Vagina (tissue), 2 donors: ENCODE results near the gene SLC6A13. TPM values are rescaled to one million over a fixed set of nuclear protein-coding genes. Genes with fewer than 3 reads are reported as not detected.
"Not testable (repeated sequence)": the region's sequence is repeated elsewhere in the genome, so short reads cannot be mapped to it uniquely, and the experiment has no call there.

Experiments used
- DNase-seq, 2 donors: peaks; one replicate each; pipeline ENCODE4 v3.0.0-alpha.2; 2017; ENCODE audit errors: extremely low spot score in 2 of 2
- H3K27ac ChIP-seq: fragments of 200-600 bp; sonication (generic); one replicate; pipeline ENCODE4 v1.5.1; 2019
- H3K27me3 ChIP-seq: fragments of 200-600 bp; sonication (generic); one replicate; pipeline ENCODE4 v1.5.1; 2019
- H3K36me3 ChIP-seq, 2 donors: fragments of 200-600 bp; sonication (generic); one replicate each; pipeline ENCODE4 v1.5.1; 2017 to 2019
- H3K4me1 ChIP-seq: fragments of 200-600 bp; sonication (generic); one replicate; pipeline ENCODE4 v1.5.1; 2019
- H3K4me3 ChIP-seq, 2 donors: fragments of 200-600 bp; sonication (generic); 1 replicate in 1 of 2; 2 replicates in 1 of 2; pipeline ENCODE4 v1.5.1; 2016 to 2019
- H3K9me3 ChIP-seq: fragments of 200-600 bp; sonication (generic); one replicate; pipeline ENCODE4 v1.5.1; 2019
- POLR2A ChIP-seq, 2 donors: fragments of 450-650 bp; IDR thresholded peaks; one replicate each; pipeline ENCODE4 v1.6.1; 2017; ENCODE audit warnings: antibody characterized with exemption in 2 of 2, mild to moderate bottlenecking in 2 of 2, moderate library complexity in 2 of 2
- POLR2AphosphoS5 ChIP-seq, 2 donors: sonication (generic); formaldehyde crosslinking; IDR thresholded peaks; one replicate each; pipeline ENCODE4 v1.9.0; 2017; ENCODE audit warnings: antibody characterized with exemption in 2 of 2, mild to moderate bottlenecking in 2 of 2, low read depth in 1 of 2; ENCODE audit not compliant: insufficient read depth in 1 of 2
- intact Hi-C: fragments of 100-400 bp; cut with DNase I; formaldehyde crosslinking; loops from one replicate; pipeline ENCODE4 v1.15.1; 2023
- total RNA-seq: library from RNA; depleted of rRNA; stranded (reverse); fragments of >200 nt; gene quantifications from one replicate; pipeline ENCODE4 v1.2.3, GENCODE V29; 2016
- TF ChIP-seq, protein P1 (sequence below), 3 experiments: fragments of 450-650 bp in 2 of 3; fragments of 200-600 bp in 1 of 3; sonication (generic) in 1 of 3; IDR thresholded peaks; one replicate each; pipeline ENCODE4 v1.5.1; 2017 to 2019; ENCODE audit warnings: antibody characterized with exemption in 3 of 3, mild to moderate bottlenecking in 2 of 3, moderate library complexity in 2 of 3

SLC6A13 gene
- total RNA-seq, 1 donor from 2014 or later: not detected

DNA sequence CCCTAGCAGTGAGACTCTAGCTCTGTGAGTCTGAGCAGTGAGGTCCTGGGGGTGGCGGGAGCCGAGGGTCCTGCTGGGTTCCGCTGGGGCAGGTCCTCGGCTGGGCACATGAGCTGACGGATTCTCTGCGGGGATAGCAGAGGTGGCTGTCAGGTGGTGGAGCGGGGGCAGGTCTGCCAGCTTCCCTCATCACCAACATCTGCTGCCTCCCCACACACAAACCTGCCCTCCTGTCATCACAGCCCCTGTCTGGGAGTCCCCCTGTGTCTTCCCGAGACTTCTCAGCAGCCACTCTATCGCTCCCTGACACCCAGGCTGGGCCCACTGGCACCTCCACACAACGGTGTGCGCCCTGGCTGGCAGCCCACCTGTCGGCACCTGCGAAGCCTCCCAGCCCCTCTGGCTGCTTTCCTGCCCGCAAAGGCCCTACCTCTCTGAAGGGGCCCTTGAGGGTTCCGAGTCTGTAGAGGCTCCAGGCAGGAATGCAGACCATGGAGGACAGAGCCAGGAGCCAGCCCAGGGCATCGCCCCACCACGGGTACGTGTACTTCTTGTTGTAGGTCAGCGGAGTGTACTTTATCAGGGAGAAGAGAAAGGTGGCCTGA lies 41.6 kb downstream of the SLC6A13 start:
- no peak for DNase-seq
- no peaks in the 10 kb centered on the region for H3K36me3 ChIP-seq
- no peak overlapping the region for H3K4me3 ChIP-seq
- H3K9me3 ChIP-seq: no peaks in the 10 kb centered on the region
- no peak overlapping the region for H3K27ac ChIP-seq
- H3K4me1 ChIP-seq: no peaks in the 10 kb centered on the region
- TF ChIP-seq POLR2AphosphoS5 (IDR thresholded peaks at IDR 0.05; ENCODE audit: insufficient read depth in 1 of 2, low read depth in 1 of 2) (no peak), POLR2A (IDR thresholded peaks at IDR 0.05) (no peak)
- TF ChIP-seq, protein P1, sequence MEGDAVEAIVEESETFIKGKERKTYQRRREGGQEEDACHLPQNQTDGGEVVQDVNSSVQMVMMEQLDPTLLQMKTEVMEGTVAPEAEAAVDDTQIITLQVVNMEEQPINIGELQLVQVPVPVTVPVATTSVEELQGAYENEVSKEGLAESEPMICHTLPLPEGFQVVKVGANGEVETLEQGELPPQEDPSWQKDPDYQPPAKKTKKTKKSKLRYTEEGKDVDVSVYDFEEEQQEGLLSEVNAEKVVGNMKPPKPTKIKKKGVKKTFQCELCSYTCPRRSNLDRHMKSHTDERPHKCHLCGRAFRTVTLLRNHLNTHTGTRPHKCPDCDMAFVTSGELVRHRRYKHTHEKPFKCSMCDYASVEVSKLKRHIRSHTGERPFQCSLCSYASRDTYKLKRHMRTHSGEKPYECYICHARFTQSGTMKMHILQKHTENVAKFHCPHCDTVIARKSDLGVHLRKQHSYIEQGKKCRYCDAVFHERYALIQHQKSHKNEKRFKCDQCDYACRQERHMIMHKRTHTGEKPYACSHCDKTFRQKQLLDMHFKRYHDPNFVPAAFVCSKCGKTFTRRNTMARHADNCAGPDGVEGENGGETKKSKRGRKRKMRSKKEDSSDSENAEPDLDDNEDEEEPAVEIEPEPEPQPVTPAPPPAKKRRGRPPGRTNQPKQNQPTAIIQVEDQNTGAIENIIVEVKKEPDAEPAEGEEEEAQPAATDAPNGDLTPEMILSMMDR (IDR thresholded peaks at IDR 0.05): no peak
- H3K27me3 ChIP-seq: no peaks in the 10 kb centered on the region
- intact Hi-C loops: no loop called here

DNA sequence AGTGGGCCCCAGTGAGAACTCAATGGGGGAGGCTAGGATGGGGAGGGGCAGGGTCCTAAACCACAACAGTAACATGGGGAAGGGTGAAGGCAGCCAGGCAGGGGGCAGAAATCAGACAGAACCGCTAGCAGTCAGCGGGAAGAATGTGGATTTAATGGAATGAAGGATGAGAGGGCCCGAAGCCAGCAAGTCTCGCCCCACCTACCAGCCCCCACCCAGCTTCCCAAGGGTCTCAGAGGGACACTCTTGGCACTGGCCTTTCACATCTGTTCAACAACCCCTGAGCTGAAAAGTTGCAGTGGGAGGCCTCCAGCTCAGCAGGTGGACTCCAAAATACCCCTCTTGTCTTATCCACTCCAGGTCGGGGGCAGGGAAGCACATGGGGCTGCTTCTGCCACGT lies 42.1 kb downstream of the SLC6A13 start:
- Histone ChIP-seq H3K4me1 (no peaks in the 10 kb centered on the region), H3K27ac (no peak overlapping the region), H3K36me3 (no peaks in the 10 kb centered on the region), H3K27me3 (no peaks in the 10 kb centered on the region), H3K9me3 (no peaks in the 10 kb centered on the region), H3K4me3 (no peak overlapping the region)
- intact Hi-C loops: no loop called here
- TF ChIP-seq, protein P1 (IDR thresholded peaks at IDR 0.05): no peak
- TF ChIP-seq POLR2AphosphoS5 (IDR thresholded peaks at IDR 0.05; ENCODE audit: insufficient read depth in 1 of 2, low read depth in 1 of 2) (no peak), POLR2A (IDR thresholded peaks at IDR 0.05) (no peak)
- no peak for DNase-seq

- Histone ChIP-seq H3K9me3 (no peaks in the 10 kb centered on the region), H3K4me1 (no peaks in the 10 kb centered on the region), H3K27ac (no peak overlapping the region), H3K27me3 (no peaks in the 10 kb centered on the region), H3K36me3 (no peaks in the 10 kb centered on the region), H3K4me3 (no peak overlapping the region)
- no peak for DNase-seq
- intact Hi-C loops: no loop called here
- TF ChIP-seq, protein P1 (IDR thresholded peaks at IDR 0.05): peak in 1 of 3 experiments; percentile 24
- no peak for TF ChIP-seq POLR2A (IDR thresholded peaks at IDR 0.05)
These were observed 42.7 kb downstream of the SLC6A13 start for GRCh38 chr12:219891-220352.

DNA sequence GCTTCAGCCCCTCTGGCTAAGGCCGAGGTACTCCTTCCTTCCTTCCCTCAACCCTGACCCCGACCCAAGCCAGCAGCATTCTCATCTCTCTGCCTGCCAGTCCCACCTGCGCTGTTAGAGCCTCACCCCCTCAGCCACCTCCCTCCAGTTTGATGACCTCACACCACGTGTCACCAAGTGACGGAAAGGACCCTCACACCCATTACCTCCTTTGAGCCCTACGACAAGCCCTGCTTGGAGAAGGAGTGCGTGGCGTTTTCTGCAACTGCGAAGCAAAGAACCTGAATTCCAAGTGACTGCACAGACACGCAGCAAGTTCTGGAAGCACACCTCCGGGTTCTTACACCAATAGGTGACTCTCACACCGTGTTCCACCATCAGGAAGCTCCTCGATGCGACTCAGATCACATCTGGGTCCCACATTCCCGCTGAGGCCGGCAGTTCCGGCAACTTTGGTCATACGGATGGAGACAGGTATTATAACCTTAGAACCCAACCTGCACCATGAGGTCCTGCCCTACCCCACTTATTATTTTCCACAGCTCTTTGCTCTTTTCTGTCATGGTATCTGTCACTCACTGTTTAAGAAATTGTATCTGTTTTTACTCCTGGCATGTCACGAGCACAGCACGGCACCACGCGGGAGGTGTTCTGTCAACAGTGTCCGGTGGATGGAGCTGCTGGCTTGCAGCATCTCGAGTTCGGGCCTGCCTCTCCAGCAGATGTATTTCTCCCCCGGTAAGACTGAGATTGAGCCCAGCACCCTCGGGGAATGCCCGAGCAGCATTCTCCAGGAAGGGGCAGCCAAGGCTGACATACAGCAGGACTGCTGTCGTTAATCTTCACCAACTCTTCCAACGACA lies 43.7 kb downstream of the SLC6A13 start:
- no peaks in the 10 kb centered on the region for H3K9me3 ChIP-seq
- TF ChIP-seq POLR2AphosphoS5 (IDR thresholded peaks at IDR 0.05; ENCODE audit: insufficient read depth in 1 of 2, low read depth in 1 of 2) (no peak), POLR2A (IDR thresholded peaks at IDR 0.05) (no peak)
- TF ChIP-seq, protein P1 (IDR thresholded peaks at IDR 0.05): no peak
- H3K4me3 ChIP-seq: no peak overlapping the region
- no peak for DNase-seq
- no peaks in the 10 kb centered on the region for H3K4me1 ChIP-seq
- no peaks in the 10 kb centered on the region for H3K27me3 ChIP-seq
- intact Hi-C loops: no loop called here
- H3K36me3 ChIP-seq: no peaks in the 10 kb centered on the region
- H3K27ac ChIP-seq: no peak overlapping the region

- intact Hi-C loops: no loop called here
- no peaks in the 10 kb centered on the region for H3K27me3 ChIP-seq
- H3K27ac ChIP-seq: no peak overlapping the region
- no peak for DNase-seq
- peaks cover 4% of the 10 kb centered on the region for H3K4me1 ChIP-seq
- H3K9me3 ChIP-seq: no peaks in the 10 kb centered on the region
- H3K36me3 ChIP-seq: no peaks in the 10 kb centered on the region
- no peak overlapping the region for H3K4me3 ChIP-seq
- TF ChIP-seq POLR2AphosphoS5 (IDR thresholded peaks at IDR 0.05; ENCODE audit: insufficient read depth in 1 of 2, low read depth in 1 of 2): no peak
These were observed 44.4 kb downstream of the SLC6A13 start for GRCh38 chr12:218221-218620.

- H3K4me3 ChIP-seq, H3K9me3 ChIP-seq, intact Hi-C loops, H3K4me1 ChIP-seq, DNase-seq, H3K36me3 ChIP-seq, H3K27me3 ChIP-seq, H3K27ac ChIP-seq: not testable (repeated sequence)
These were observed 45.6 kb downstream of the SLC6A13 start for GRCh38 chr12:217029-217428.
